GM23248 (cell line): ENCODE data around the gene CDCP2.

ENCODE experiments used
- EZH2 ChIP-seq: fragments of 200-600 bp; sonication (generic); IDR thresholded peaks from 2 replicates; pipeline ENCODE4 v1.6.1; 2018; ENCODE audit warnings: antibody characterized with exemption, mild to moderate bottlenecking; ENCODE audit not compliant: insufficient read depth, poor library complexity, severe bottlenecking
- EZH2phosphoT487 ChIP-seq: fragments of 200-600 bp; sonication (generic); IDR thresholded peaks from 2 replicates; pipeline ENCODE4 v1.6.1; 2018; ENCODE audit warnings: antibody characterized with exemption, moderate library complexity, mild to moderate bottlenecking, low read depth; ENCODE audit not compliant: insufficient read depth

- TF ChIP-seq EZH2phosphoT487, result no peak
- TF ChIP-seq EZH2, result no peak
Measured at GRCh38 chr1:54142146-54142900, 10.5 kb downstream of the CDCP2 start.
